Measurements from ENCODE around the gene NUDT3. TPM values are rescaled to one million over a fixed set of nuclear protein-coding genes. Genes with fewer than 3 reads are reported as not detected.

The NUDT3 gene
- total RNA-seq, 1 donor from 2014 or later, result 31.7 TPM

DNA sequence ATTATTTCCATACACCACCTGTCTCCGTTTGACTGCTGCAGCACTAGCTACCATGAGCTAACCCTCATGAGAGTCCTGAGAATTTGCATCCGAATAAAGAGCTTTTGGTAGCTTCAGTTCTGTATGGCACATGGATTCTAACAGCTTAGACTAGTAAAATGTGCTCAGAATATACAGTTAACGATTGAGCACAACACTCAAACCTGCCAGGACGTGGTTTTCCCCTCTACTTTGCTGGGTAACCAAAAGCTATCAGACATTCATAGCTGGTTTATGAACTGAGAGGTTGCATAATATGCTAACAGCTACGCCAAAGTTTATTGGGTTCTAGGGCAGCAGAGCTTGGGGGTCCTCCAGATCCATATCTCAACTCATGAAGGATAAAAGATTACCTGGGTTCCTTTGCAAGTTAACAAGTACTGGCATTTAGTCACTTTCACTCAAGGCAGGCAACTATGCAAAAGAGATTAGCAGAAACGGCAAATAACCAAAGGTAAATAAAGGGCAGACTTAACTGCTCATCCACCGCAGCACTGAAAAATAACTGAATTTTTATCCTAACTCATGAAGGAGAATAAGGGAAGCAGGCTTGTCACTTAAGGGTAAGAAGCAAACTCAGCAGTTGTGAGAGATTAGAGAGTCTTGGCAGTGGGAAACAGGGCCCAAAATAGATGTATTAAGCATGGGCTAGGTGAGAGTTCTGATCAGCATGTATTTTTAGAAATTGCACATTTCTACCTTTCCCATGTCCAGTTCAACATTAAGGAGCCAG is 29.4 kb downstream of the NUDT3 start:
- TF ChIP-seq, protein P1, sequence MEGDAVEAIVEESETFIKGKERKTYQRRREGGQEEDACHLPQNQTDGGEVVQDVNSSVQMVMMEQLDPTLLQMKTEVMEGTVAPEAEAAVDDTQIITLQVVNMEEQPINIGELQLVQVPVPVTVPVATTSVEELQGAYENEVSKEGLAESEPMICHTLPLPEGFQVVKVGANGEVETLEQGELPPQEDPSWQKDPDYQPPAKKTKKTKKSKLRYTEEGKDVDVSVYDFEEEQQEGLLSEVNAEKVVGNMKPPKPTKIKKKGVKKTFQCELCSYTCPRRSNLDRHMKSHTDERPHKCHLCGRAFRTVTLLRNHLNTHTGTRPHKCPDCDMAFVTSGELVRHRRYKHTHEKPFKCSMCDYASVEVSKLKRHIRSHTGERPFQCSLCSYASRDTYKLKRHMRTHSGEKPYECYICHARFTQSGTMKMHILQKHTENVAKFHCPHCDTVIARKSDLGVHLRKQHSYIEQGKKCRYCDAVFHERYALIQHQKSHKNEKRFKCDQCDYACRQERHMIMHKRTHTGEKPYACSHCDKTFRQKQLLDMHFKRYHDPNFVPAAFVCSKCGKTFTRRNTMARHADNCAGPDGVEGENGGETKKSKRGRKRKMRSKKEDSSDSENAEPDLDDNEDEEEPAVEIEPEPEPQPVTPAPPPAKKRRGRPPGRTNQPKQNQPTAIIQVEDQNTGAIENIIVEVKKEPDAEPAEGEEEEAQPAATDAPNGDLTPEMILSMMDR (IDR thresholded peaks at IDR 0.05; ENCODE audit: insufficient read depth, low read length, poor library complexity, severe bottlenecking), result no peak
- DNase-seq (ENCODE audit: low read depth), result no peak

DNA sequence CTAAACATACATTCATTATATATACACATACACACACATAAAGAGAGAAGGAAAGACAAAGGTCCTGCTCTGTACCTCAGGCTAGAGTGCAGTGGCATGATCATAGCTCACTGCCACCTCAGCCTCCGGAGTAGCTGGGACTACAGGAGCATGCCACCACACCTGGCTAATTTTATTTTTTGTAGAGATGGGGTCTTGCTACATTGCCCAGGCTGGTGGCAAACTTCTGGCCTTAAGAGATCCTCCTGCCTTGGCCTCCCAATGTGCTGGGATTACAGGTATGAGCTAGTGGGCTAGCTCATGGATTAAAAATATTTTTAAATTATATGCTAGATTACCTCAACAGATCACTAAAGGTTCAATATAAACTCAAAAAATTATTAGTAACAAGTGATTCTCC is 30.3 kb downstream of the NUDT3 start:
- Histone ChIP-seq H3K27me3 (ENCODE audit: control insufficient read depth, insufficient read depth, low read length) (no peaks in the 10 kb centered on the region), H3K36me3 (ENCODE audit: control insufficient read depth, insufficient read depth, low read length) (no peaks in the 10 kb centered on the region), H3K4me3 (ENCODE audit: low read depth, low read length) (no peak overlapping the region)
- no peak for DNase-seq (ENCODE audit: low read depth)
- TF ChIP-seq, protein P1 (IDR thresholded peaks at IDR 0.05; ENCODE audit: insufficient read depth, low read length, poor library complexity, severe bottlenecking), result no peak

More for the DNA sequence above, 29.4 kb downstream of the NUDT3 start:
- no peaks in the 10 kb centered on the region for H3K27me3 ChIP-seq (ENCODE audit: control insufficient read depth, insufficient read depth, low read length)
- H3K4me3 ChIP-seq (ENCODE audit: low read depth, low read length), result no peak overlapping the region
- H3K36me3 ChIP-seq (ENCODE audit: control insufficient read depth, insufficient read depth, low read length), result no peaks in the 10 kb centered on the region

DNA sequence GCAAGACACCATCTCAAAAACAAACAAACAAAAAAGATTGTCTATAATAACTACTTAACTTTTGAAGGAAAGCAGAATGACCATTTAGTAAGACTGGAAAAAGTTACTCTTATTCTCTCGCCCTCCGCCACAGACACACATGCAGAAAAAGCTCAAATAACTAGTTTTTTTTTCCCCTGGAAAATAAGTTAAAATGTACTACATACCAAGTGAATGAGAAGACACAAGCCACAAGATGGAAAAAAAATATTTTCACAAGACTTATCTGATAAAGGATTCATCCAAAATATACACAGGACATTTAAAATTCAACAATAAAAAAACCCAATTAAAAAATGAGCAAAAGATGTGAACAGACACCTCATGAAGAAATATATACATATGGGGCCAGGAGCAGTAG is 31.9 kb downstream of the NUDT3 start:
- DNase-seq (ENCODE audit: low read depth), result no peak
- Histone ChIP-seq H3K27me3 (ENCODE audit: control insufficient read depth, insufficient read depth, low read length) (no peaks in the 10 kb centered on the region), H3K4me3 (ENCODE audit: low read depth, low read length) (no peak overlapping the region), H3K36me3 (ENCODE audit: control insufficient read depth, insufficient read depth, low read length) (no peaks in the 10 kb centered on the region)
- TF ChIP-seq, protein P1 (IDR thresholded peaks at IDR 0.05; ENCODE audit: insufficient read depth, low read length, poor library complexity, severe bottlenecking), result no peak

DNA sequence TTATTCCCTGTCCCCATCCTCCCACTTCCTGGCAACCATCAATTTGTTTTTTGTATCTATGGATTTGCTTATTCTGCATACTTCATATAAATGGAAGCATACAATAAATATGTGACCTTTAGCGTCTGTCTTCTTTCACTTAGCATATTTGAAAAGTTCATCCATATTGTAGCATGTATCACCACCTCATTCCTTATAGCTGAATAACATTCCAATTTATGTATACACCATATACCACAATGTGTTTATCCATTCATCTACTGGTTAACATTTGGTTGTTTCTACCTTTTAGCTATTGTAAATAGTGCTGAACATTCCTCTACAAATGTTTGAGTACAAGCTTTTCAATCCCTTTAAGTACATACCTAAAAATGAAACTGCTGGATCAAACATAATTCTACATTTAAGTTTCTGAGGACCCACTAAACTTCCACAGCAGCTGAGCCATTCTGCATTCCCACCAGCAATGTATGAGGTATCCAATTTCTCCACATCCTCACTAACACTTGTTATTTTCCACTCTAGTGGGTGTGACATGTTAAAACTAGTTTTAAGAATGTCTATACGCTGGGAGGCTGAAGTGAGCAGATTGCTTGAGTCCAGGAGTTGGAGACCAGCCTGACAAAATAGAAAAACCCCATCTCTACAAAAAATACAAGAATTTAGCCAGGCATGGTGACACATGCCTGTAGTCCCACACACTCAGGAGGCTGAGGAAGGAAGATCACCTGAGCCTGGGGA is 32.9 kb downstream of the NUDT3 start:
- no peak for DNase-seq (ENCODE audit: low read depth)
- no peaks in the 10 kb centered on the region for H3K27me3 ChIP-seq (ENCODE audit: control insufficient read depth, insufficient read depth, low read length)
- TF ChIP-seq, protein P1 (IDR thresholded peaks at IDR 0.05; ENCODE audit: insufficient read depth, low read length, poor library complexity, severe bottlenecking), result no peak
- H3K36me3 ChIP-seq (ENCODE audit: control insufficient read depth, insufficient read depth, low read length), result no peaks in the 10 kb centered on the region
- no peak overlapping the region for H3K4me3 ChIP-seq (ENCODE audit: low read depth, low read length)

DNA sequence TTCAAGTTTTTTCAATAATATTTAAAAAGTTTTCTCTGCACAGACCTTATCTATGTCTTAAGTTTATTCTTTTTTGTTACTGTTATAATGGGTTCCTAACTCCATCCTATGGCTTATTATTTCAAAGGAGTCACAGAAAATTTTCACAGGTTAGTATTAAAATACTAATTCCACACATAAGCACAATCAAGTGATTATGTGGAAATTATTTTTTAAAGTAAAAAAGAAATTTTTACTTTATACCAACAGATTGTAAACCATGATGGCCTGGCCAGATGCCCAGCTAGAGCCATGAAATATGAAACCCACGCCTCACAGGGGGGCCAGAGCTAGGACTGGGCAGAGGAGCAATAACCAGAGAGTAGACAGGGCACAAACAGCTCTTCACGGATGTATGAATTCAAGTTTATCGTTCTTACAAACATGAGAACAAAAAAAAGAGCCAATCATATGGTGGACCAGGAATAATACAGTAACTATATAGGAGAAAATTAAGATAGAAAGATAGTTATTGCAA is 34.0 kb downstream of the NUDT3 start:
- H3K27me3 ChIP-seq (ENCODE audit: control insufficient read depth, insufficient read depth, low read length), result no peaks in the 10 kb centered on the region
- no peak for DNase-seq (ENCODE audit: low read depth)
- TF ChIP-seq, protein P1 (IDR thresholded peaks at IDR 0.05; ENCODE audit: insufficient read depth, low read length, poor library complexity, severe bottlenecking), result no peak
- no peak overlapping the region for H3K4me3 ChIP-seq (ENCODE audit: low read depth, low read length)
- H3K36me3 ChIP-seq (ENCODE audit: control insufficient read depth, insufficient read depth, low read length), result no peaks in the 10 kb centered on the region
